ENCODE measurements around the gene DENND2A.
"Not testable (repeated sequence)": the region's sequence is repeated elsewhere in the genome, so short reads cannot be mapped to it uniquely, and the experiment has no call there.

DENND2A gene

GRCh38 chr7:140646931-140647647 is 6.5 kb upstream of the DENND2A start:
- peak; percentile 38 for DNase-seq

GRCh38 chr7:140645166-140645900 is 4.7 kb upstream of the DENND2A start:
- DNase-seq, result no peak

- not testable (repeated sequence) for DNase-seq
Observed at GRCh38 chr7:140644761-140645160, 4.1 kb upstream of the DENND2A start.

- no peak for DNase-seq
Observed at GRCh38 chr7:140643416-140643815, 2.8 kb upstream of the DENND2A start.

- no peak for DNase-seq
Observed at GRCh38 chr7:140641524-140642195, 1.0 kb upstream of the DENND2A start.

DNA sequence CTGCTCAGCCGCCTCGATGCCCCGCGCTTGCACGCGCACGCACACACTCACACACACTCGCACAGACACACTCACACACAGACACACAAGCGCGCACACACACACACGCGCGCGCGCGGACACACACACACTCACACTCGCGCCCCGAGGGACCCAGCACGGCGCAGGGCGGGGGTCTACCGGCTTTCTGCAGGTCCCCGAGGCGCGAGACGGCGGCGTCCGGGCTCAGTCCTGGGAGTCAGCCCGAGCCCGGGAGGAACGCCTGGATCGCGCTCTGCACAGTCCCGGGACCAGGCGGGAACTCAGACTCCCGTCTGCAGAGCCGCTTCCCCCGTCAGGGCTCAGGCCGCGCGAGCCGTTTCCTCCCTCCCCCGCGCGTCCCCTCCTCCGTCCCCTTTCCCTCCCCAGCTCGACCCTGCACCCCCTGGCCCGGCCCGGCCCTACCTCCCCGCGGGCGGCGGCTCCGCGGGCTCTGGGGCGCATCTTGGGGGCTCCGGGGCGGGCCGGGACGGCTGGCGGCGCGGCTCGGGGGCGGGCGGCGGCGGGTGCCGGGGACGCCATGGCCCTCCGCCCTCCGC is 464 bp downstream of the DENND2A start:
- DNase-seq, result peak; percentile 23

- no peak for DNase-seq
Observed at GRCh38 chr7:140639366-140640053, 1.1 kb downstream of the DENND2A start.

- DNase-seq, result no peak
Observed at GRCh38 chr7:140638173-140638791, 2.3 kb downstream of the DENND2A start.

GRCh38 chr7:140637400-140637799 is 3.2 kb downstream of the DENND2A start:
- no peak for DNase-seq

DNA sequence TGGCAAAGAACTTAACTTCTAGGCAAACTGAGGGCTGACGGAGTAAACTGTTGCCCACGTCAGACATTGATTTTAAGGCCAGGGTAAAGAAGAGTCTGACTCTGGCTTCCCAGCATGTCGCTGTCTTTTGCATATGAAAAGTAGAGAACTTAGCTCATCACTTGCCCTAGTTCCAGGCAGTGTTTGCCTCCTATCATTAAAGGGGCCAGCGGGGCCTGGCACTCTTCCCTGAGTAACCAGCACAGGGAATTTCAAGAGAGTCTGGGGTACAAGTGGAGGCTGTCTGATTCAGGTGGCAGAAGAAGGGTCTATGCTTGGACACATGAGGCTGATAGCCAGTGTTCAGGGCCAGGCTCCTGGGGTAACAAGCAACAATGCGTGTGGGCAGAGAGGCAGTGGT is 4.8 kb downstream of the DENND2A start:
- DNase-seq, result no peak

GRCh38 chr7:140635345-140635744 is 5.3 kb downstream of the DENND2A start:
- no peak for DNase-seq

GRCh38 chr7:140631602-140632001 is 9.0 kb downstream of the DENND2A start:
- DNase-seq, result no peak

DNA sequence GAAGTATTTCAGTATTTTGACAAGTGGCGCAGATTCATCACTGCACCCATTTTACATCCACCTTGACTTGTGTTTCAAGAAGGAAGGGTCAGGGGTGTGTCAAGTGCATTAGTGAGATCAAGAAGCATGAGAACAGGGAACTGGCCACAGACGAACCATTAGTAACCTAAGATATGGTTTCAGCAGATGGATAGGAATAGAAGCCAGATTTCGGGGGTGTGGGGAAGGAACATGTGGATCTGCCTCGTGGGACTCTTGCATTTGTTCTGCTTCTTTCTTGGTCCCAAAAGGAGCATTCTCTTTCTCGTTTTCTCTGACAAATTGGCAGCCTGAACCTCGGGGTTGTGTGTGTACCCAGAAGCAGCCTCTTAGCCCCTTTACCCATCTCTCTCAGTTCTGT is 9.6 kb downstream of the DENND2A start:
- no peak for DNase-seq

GRCh38 chr7:140625908-140626868 is 14.4 kb downstream of the DENND2A start:
- DNase-seq, result no peak

DNA sequence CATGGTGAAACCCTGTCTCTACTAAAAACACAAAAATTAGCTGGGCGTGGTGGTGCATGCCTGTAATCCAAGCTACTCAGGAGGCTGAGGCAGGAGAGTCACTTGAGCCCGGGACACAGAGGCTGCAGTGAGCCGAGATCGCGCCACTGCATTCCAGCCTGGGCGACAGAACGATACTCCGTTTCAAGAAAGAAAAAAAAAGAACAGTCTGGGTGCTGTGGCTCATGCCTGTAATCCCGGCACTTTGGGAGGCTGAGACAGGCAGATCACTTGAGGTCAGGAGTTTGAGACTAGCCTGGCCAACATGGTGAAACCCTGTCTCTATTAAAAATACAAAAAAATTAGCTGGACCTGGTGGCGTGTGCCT is 15.4 kb downstream of the DENND2A start:
- DNase-seq, result not testable (repeated sequence)

- no peak for DNase-seq
Observed at GRCh38 chr7:140624392-140625191, 16.0 kb downstream of the DENND2A start.

DNA sequence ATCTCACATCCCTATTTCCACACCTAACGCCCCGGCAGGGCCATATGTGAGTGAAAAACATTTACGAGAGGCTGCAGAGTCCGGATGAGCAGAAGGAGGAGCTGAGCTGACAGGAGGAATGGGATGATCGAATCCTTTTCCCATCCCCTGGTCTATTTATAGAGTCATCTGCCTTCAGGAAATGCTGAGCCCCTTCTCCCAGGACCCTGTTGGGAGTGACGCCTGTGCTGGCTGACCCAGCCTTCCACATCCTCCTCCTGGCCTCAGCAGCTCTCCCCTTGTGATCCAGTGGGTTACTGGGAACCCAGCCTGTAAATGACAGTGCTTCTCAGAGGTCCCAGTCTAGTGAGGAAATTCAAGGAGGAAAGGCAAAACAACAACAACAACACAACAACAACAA is 16.6 kb downstream of the DENND2A start:
- no peak for DNase-seq

DNA sequence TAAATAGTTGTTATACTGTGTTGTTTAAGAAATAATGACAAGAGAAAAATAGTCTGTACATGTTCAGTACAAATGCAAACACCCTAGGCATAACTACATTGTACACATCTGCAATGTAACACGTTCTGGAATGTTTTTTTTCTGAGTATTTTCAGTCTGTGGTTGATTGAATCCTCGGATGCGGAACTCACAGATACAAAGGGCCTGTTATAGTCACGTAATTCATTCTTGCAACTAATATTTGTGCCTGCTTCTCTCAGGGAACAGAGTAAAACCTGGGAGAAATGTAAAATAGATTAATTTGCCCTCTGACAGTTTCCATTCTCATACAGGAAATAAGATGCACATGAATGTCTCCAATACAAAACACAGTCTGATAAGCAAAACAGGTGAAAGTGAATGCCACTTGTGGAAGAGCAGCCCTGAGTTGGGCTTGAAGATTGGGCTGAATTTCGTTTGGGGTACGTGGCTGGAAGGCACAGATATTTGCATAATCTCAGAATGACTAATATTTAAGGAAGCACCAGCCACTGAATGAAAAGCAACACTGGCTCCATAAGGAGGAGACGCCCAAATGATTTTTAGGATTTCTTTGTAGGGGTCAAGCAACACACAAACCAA is 19.1 kb downstream of the DENND2A start:
- DNase-seq, result no peak

DNA sequence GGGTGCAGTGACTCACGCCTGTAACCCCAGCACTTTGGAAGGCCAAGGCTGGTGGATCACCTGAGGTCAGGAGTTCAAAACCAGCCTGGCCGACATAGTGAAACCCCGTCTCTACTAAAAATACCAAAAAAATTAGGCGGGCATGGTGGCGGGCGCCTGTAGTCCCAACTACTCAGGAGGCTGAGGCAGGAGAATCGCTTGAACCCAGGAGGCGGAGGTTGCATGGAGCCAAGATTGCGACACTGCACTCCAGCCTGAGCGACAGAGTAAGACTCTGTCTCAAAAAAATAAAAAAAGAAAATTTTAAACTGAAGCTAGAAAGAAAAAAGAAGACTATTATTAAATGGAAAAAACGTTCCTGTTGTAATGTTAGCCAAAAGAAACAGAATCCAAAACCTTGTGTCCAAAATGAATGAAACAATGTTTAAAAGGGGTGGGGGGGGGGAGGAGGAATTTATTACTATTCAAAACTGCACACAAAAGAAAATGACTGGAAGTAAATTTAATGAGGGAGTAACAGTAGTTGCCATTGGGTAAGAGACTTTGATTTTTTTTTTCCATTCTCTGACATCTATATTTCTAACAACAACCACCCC is 20.6 kb downstream of the DENND2A start:
- DNase-seq, result not testable (repeated sequence)

- no peak for DNase-seq
Observed at GRCh38 chr7:140619176-140619575, 21.4 kb downstream of the DENND2A start.
